ENCODE data around the gene SPSB4.
A peak's percentile ranks its signal among the peaks of the same experiment; 100 is the strongest.

The SPSB4 gene

DNA sequence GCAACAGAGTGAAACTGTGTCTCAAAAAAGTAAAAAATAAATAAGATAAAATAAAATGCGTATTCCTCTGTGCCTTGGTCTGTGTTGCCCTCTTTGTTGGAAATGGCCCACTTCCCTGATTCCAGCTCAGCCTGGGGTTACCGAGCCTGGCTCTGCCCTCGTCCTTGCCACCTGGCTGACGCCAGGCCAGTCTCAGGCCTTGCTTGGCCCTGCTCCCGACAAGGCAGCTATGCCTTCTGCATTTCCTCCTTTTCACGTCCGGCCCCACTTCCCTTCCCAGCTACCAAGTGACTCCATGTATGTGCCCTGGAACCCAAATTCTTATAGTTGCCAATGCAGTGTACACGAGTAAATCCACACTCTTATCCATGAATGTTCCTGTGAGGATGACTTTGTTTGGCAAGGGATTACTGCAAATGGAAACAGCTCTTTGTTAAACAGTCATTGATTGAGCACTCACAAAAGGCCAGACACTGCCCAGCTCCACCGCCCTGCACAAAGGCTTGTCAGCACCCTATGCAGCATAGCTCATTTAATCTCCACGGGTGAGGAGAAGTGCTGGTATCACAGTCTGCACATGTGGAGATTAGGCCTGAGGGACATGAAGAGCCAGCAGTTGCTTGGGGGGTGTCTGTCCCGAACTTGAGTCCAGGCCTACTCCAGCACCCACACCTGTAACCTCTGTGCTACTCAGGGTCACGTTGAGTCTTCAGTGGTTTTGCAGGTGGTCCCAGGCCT is 25.1 kb downstream of the SPSB4 start:
- DNase-seq = no peak

DNA sequence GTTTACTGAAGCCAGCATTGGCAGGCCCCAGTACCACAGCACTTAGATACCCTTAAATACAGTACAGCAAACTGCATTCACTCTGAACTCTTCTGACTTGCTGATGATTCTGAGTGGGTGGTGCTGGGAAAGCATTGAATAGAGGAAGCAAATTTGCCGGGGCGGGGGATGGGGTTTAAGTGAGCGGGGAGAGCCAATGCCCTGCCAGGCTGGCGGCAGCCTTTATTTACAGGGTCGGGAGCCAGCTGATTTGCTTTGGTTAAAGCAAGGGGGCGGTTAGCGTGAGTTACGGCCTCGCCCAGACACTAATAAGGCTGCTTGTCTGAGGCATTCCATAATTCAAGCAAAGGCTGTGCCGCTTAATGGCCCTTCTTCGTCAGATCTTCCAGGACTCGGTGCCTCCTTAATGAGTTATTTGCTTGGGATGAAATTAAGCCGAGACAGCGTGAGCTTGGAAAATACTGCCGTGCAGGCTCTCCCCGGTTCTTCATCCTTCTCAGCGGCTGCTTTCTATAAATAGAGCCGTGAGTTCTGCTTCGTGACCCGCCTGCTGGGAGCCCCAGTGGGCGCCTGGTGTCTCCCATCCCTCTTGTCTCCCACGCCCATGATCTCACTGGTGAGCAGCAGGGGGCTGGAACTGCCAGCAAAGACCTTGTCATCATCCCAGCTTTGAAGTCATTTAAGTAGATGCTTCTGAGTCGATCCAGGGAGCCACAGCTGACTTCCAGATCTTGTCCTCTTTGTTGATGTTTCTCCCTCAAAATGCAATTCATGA is 25.8 kb downstream of the SPSB4 start:
- peak in 1 of 2 donors; percentile 6 for DNase-seq

DNA sequence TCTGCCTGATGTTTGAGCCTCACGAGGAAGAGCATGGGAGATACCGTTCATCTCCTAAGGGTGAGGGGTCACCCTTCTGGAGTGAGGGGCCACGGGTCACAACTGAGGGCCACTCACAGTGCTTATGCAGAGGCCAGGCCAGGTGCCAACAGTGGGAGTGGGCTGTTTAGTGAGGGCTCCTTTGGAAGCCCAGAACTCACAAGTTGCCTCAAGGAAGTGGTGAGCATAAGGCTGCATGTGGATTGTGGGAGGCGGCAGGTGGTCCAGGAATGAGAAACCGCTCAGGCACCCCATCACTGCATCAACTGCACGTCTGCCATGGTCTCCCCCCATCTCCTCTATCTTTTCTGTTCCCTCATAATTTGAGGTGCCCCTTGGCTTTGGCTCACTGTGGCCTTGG is 26.5 kb downstream of the SPSB4 start:
- DNase-seq = no peak

DNA sequence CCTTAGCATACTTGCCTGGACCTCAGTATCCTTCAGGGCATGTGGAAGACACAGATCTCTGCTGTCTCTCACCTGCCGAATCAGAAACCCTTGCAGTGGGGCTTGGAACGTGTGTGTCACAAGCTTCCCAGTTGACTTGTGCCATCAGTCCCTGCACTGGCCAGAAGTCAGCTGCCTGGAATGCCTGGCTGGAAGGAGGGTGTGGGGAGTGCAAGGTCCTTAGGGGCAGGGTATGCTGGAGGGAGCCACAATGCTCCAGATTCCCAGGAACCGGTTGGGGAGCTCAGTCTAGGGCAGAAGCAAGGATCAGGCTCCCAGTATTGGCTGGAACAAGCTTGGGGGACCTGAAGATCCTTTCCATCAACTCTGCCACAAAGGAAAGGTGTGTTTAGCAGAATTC is 27.1 kb downstream of the SPSB4 start:
- no peak for DNase-seq

DNA sequence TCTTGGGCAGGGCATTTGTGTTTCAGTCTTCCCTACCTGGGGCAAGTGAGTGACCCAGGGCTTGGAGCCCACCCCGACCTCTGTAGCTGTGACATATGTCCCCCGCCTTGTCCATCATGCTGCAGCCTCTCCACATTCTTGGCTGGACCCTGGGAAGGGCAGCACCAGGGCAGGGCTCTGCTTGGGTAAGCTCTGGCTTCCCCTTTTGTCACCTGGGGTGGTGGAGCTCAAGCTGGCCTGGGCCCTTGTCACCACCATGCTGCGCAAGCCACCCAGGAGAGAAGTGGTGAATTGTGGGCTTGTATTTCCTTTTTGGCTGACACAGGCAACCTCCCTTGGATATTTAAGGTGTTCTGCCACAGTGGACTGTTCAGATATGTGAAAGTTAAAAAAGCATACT is 29.3 kb downstream of the SPSB4 start:
- DNase-seq = no peak

DNA sequence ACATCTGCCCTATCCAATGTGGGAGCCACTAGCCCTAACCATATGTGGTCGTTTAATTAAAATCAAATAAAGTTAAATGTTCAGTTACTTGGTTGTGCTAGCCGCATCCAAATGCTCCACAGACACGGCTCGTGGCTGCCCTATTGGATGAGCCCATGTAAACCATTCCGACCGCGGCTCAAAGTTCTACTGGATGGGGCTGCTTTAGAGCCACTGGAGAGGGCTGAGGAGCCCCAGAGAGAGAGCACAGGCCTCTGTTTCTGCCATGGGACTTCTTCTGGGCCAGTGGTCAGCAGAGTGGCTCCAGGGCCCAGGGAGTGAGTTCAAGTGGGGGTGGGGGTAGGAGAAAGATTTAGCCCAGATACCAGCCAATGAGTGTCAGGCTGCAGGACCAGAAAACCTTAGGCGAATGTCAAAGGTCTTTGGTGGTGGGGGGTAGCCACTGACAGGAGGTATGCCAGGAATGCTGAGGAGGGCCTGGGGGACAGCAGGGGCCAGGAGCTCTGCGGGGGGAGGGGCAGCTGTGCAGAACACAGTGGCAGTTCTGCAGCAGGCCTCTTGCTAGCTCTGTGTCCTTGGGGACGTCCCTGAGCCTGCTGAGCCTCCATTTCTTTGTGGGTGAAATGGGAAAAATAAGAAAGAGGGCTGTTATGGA is 30.1 kb downstream of the SPSB4 start:
- no peak for DNase-seq

DNA sequence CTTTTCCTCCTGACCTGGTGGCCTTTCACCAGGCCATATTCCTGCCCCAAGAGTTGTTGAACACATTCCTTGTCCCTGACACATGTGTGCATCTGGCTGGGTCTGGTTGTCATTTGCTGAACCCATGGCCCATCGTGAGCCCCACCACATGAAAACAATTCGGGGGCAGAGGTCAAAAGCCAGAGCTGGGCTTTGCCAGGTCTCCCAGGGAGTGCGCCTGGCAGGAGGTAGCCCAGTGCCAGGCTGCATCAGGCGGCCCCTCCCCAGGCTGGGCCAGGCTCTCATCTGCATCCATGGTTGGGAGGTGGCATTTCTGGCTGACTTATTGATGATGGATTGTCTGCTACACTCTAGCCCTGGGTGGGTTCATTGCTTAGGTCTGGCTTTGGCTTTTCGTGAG is 30.9 kb downstream of the SPSB4 start:
- no peak for DNase-seq

DNA sequence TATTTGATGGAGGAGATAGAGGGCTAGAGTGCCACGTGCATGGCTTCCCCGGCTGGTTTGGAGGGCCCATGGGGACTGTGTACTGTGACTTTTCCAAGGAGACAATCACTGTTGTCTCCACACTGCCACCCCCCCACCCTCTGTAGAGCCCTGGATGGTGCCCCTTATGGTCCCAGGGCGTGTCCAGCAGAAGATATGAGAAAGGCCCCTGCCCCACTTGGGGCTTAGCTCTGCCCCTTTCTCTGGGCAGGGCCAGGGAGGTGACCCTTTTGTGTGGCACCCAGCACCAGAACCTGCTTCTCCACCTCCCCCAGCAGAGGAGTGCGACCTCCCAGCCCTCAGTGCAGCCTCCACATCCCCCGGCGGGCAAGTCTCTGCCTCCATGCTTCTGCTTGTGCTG is 32.1 kb downstream of the SPSB4 start:
- DNase-seq = no peak

DNA sequence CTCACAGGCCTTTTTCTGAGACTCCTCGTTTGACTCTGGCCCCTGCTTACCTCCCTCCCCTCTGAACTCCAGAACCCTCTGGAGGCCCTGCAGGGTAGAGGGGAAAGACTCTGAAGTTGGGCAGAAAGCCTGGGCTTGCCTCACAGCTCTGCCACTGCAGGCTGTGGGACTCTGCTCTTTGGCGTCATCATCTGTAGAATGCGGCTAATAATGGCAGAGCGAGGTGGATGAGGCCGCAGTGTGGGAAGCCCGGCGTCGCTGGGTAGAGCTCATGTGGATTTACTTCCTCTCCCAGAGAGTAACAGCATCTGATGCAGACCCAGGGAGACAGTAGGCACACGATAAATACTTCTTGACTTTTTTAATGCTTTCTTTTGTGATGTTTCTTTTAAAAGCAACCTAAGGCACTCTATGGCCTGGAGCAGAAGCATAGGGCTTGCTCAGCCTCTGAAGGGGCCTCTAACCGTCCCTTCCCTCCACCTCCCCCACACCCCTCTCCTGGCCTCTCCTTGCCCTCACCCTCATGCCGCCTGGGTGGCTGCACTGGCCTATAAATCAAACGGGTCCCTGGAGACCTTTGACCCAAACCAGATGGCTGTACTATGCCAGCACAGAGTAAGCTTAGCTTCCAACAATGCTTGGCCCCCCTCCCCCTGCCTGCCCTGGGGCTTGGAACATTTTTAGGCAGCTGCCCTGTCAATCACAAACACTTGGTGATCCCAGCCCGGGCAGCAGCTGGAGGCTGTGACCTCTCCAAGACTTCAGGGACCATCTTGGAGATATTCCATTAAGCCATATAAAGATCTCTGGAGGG is 32.9 kb downstream of the SPSB4 start:
- DNase-seq = no peak

DNA sequence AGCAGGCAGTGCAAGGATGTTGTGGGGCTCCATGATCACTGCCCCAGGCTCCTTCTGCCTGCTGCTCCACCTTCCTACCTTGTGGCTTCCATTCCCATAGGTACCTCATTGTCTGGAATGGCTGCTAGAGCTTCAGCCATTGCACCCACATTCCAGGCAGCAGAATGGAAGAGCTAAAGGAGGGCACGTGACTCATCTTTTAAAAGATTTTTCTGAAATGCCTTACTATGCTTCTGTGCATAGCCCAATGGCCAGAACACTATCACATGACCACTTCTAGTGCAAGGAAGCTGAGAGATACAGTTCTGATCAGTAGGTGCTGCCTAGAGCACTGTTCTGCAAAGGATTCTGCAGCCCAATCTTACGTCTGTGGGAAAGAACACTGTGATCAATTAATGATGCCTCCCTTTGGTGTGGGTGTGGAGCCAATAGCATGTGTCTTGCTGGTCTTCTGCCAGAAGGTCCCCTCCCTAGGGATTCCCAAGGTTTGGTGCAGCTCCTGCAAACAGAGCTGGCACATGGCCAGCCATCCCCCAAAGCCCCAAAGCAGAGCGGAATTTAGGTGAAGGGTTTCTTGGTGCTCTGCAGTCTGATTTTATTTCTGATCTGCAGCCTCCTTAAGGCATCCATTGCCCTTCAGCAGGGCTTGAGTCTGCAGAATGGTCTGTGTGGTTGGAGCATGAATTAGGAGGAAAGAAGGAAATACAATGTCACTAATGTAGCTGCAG is 34.4 kb downstream of the SPSB4 start:
- no peak for DNase-seq

DNA sequence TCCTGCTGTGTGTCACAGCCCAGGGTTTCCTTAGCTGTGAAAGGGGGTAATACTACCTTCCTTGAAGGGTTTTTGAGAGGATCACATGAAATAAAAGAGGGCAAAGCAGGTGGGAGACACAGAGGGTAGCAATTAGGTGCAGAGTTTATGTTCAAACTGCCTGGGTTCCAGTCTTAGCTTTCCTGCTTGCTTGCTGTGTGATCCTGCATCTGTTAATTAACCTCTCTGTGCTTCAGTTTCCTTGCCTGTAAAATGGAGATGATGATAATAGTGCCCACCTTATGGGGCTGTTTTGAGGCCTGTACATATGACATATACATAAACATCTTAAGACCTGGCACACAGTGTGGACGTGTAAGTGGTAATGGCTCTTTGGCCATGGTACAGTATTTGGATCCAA is 35.0 kb downstream of the SPSB4 start:
- DNase-seq = no peak

DNA sequence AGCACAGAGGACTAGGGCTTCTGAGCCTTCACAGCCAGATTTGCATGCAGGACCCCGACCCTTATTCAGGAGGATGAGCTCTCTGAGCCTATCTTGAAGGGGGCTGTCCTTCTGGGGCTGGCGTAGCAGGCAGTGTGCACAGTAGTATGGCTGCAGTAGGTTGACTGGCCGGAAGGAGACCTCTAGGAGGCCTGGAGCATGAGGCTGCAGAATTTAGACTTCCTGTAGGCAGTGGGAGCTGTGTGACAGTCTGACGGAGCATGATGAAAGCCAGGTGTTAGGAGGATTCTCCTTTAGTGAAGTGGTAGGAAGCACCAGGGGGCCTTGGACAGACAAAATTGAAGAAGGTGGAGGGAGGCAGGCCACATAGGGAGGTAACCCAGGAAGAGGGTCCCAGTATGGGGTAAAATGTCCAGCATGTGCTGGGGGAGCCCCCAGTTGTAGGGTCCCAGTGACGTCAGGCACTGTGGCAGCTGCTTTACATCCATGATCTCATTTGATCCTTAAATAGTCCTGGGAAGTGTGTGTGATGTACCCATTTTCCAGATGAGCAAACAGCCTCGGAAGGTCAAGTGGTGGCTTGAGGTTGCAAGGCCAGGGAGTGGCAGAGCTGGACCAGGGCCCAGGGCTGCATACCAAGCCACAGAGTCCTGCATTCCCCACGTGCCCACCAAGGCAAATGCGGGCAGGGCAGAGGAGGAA is 36.1 kb downstream of the SPSB4 start:
- no peak for DNase-seq

DNA sequence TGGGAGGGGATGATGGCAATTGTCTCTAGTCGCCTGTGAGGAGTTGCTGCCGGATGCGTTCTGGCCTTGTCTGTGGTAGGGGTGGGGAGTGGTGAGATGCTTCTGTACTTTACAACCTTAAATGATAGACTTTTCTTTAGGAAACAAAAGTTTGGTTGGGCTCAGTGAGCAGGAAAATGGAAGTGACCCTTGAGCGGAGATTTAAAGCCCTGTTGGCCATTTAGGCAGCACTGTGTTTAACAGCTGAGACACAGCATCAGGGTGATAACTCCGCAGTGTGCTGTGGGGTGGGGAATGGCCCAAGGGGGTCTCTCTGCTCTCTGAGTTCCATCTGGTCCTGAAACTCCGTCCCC is 36.6 kb downstream of the SPSB4 start:
- DNase-seq = no peak

DNA sequence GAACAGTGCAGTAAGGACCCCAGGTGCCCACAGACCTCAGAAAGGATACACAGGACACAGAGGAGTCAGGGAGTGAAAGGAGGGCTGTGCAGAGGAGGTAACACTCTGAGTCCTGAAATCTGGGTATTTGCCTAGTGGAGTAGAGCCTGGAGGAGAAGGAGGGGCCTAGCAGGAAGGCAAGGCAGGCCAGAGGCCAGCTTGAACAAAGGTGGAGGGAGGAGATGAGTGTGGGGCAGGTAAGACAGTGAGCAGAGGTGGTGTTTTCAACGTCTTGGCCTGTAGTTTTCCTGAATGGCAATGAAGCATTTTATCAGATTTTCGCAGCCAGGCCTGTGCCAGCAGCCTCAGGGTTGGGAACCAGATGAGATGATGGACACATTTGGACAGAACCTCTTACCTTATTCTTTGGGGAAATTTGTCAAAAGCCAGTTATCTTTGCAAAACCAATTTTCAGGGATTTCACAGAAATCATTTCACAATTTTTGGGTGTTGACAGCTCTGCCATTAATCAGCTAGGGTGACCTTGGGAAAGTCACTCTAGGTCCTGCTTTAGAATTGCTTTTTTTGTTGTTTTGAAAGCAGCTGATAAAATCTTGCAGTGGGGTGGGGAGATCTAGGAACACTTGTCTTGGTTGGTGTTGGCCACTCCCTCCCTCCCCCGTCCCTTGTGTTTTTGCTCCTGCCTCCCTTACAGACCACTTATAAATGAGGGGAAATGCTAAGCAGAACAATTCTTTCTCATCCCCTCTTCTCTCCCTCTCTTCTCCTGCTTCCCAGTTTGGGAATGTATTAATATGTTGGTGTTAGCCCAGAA is 38.4 kb downstream of the SPSB4 start:
- no peak for DNase-seq

DNA sequence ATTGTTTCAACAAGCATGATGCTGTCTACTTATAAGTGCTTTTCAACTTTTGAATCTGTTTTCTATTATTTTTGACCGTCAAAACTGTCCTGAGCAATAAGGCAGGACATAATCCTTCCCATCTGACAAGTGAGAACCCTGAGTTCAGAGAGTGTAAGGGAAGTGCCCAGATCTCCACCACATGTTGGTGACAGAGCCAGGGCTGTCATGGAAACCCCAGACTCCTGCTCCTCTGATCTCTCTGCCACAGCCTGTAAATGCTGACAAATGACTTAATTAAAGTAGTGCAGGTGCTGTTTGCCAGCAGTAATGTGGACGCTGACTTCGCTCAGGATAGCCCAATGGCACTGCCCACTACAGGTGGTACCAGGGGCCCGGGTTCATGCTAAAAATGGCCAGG is 40.3 kb downstream of the SPSB4 start:
- no peak for DNase-seq

DNA sequence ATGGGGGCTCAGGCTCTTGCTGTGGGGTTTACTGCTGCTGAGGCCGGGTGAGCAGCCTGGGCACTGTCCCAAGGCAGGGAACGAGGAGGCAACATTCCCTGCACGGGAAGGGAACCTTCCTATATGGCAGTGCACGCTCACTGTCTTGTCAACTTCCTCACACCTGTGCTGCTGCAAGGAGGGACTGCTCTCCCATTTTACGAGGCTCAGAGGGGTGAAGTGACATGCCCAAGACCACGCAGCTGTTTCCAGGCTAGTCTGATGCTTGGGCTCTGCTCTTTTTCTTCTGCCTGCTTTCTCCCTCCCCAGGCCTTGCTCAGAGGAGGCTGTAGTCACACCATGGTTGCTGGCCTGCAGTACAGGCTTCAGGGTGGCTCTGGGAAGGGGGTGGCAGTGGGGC is 41.5 kb downstream of the SPSB4 start:
- DNase-seq = no peak

DNA sequence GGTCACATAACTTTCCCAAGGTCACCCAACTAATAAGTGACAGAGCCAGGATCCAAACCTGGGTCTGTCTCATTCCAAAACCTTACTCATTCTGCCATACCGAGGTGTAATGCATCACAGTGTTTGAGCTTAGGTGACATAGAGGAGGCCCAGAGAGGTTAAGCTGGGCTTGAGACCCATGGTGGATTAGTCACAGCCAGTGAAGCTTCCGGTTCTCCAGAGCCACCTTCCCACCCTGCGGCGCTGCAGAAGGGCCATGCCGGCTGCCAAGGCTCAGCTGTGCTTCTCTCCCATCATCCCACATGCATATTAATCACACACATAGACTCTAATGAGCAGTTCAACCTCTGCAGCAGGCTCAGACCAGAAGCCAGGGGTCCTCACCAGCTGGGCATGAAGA is 42.2 kb downstream of the SPSB4 start:
- no peak for DNase-seq

DNA sequence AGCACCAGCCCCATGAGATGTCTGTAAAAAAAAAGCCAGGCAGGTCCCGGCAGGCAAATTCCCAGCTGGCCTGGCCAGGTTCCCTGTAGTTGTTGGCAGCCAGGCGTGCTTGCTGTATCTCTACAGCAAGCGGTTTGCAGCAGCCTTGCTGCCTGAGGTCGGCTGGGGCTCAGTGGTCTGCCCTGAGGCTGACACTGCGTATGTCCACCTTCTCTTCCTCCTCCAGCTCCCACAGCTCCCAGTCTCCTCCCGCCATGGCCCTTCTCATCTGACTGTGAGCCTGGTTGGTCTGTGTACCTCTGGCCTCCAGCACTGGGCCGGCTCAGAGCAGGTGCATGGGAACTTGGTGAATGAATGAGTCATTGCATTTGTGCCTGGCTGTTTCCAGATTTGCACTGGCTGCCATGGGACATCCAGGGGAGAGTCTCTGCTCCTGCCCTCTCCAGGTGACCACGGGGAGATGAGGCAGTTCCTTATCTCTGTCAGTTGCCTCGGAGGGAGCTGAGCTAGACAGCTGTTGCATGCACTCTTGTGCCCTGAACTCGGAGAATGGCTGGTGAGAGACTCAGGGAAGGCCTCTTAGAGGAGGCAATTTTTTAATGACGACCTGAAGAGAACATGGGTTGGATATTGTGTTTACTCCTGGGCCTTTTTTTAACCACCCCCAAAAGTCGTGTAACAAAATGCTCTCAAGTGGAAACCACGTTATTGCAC is 43.0 kb downstream of the SPSB4 start:
- DNase-seq = no peak

DNA sequence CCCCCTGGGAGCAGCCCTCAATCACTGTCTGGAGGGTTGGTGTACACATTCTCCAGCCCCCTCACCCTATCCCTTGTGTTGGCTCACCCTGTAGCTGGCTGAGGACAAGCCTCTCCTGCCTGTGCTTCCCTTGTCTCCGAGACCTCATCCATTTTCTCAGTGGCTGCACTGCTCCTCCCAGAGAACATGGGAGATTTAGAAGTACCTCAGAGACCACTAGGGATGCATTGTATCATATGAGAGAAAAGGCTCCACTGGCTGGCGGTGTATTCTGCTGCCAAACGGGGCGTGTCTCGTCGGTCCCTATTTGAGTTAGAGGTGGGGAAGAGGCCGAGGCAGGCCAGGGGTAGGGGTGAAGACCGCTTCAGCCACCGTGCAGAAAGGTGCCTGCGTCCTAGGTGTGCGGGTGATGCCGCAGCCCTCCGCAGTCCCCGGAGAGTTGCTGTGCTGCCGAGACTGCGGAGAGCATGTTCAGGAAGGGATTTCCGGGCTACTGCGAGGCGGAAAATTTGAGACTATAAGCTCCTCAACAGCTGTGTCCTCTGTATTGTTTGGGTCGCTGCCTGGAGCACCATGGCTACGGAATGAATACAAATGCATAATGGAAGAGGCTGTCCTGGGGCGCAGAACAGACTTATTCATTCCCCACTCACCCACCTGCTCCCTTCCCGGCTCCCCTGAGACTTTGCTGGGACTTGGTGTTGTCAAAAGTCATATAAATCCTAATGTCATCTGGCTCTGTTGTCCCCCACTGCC is 43.8 kb downstream of the SPSB4 start:
- no peak for DNase-seq

DNA sequence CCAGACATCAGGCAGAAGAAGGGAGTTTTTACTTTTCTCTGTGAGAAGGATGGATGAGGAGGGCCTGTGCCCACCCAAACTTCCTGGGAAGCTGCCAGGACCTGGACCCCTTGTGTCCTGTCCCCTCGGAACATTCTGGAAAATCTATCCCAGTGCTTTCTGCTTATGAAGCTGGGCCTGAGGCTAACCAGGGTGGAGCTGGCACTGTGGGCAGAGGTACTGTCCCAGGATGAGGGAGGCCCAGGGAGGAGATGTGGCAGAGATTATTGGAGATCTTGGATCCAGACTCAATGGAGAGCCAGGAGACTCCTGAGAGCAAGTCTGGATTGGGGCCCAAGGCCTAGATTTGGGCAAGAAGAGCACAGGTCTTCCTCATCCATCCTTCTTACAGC is 44.4 kb downstream of the SPSB4 start:
- no peak for DNase-seq

Data from stimulated activated CD4-positive, alpha-beta T cell treated with anti-CD3 and anti-CD28 coated beads, Interleukin-2, amount 100 ng/mL, for 48 hours (primary cell).